Neural cell (in vitro differentiated cells): ENCODE data around the gene TEX11.

Source experiments
- EP300 ChIP-seq: fragments of 450-650 bp; conservative IDR thresholded peaks from 2 replicates; pipeline ENCODE4 v1.6.1; 2014; ENCODE audit warnings: antibody characterized with exemption, mild to moderate bottlenecking, moderate library complexity; ENCODE audit not compliant: poor library complexity, severe bottlenecking
- EZH2 ChIP-seq: fragments of 200-600, 300-800 bp; shearing (Covaris generic), sonication (generic); IDR thresholded peaks from 2 replicates; pipeline ENCODE4 v1.6.1; 2014; ENCODE audit warnings: antibody characterized with exemption, low read length, borderline replicate concordance, mild to moderate bottlenecking; ENCODE audit not compliant: insufficient read depth, poor library complexity, severe bottlenecking
- MXI1 ChIP-seq: fragments of 450-650 bp; conservative IDR thresholded peaks from 2 replicates; pipeline ENCODE4 v1.6.1; 2014; ENCODE audit warnings: antibody characterized with exemption, mild to moderate bottlenecking; ENCODE audit not compliant: poor library complexity, severe bottlenecking
- POLR2AphosphoS5 ChIP-seq: IDR thresholded peaks from 2 replicates; pipeline ENCODE4 v1.6.1; 2012
- RAD21 ChIP-seq: fragments of 450-650 bp; conservative IDR thresholded peaks from 2 replicates; pipeline ENCODE4 v1.6.1; 2014; ENCODE audit warnings: antibody characterized with exemption, mild to moderate bottlenecking, moderate library complexity
- SMC3 ChIP-seq: fragments of 450-650 bp; conservative IDR thresholded peaks from 2 replicates; pipeline ENCODE4 v1.6.1; 2014; ENCODE audit warnings: antibody characterized with exemption, mild to moderate bottlenecking, moderate library complexity; ENCODE audit not compliant: poor library complexity
- TAF1 ChIP-seq: IDR thresholded peaks from 2 replicates; pipeline ENCODE4 v1.6.1; 2012; ENCODE audit warnings: low read depth
- TF ChIP-seq, protein P1 (sequence below): fragments of 450-650 bp; IDR thresholded peaks from 2 replicates; pipeline ENCODE4 v1.5.1; 2014; ENCODE audit warnings: antibody characterized with exemption, mild to moderate bottlenecking, moderate library complexity; ENCODE audit not compliant: poor library complexity, severe bottlenecking
- TF ChIP-seq, protein P2 (sequence below): IDR thresholded peaks from 2 replicates; pipeline ENCODE4 v1.6.1; 2012; ENCODE audit warnings: borderline replicate concordance

DNA sequence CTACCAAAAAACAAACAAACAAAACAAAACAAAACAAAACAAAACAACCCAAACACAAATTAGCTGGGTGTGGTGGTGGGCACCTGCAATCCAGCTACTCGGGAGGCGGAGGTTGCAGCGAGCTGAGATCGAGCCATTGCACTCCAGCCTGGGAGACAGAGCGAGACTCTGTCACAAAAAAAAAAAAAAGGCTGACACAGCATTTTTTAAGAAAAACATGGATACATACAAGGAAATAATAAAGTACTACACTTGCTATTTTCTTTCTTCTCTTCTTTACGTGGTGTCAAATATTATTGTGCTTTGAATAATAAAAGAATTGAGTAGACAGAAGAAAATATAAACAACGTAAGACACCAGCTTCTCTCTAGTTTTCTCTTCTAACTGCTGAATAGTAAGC, 73.9 kb downstream of the TEX11 start:
- TF ChIP-seq EZH2 = no peak
- TF ChIP-seq, protein P1, sequence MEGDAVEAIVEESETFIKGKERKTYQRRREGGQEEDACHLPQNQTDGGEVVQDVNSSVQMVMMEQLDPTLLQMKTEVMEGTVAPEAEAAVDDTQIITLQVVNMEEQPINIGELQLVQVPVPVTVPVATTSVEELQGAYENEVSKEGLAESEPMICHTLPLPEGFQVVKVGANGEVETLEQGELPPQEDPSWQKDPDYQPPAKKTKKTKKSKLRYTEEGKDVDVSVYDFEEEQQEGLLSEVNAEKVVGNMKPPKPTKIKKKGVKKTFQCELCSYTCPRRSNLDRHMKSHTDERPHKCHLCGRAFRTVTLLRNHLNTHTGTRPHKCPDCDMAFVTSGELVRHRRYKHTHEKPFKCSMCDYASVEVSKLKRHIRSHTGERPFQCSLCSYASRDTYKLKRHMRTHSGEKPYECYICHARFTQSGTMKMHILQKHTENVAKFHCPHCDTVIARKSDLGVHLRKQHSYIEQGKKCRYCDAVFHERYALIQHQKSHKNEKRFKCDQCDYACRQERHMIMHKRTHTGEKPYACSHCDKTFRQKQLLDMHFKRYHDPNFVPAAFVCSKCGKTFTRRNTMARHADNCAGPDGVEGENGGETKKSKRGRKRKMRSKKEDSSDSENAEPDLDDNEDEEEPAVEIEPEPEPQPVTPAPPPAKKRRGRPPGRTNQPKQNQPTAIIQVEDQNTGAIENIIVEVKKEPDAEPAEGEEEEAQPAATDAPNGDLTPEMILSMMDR = no peak
- TF ChIP-seq POLR2AphosphoS5 = no peak
- no peak for TF ChIP-seq MXI1
- TF ChIP-seq EP300 = no peak
- no peak for TF ChIP-seq RAD21
- TF ChIP-seq, protein P2, sequence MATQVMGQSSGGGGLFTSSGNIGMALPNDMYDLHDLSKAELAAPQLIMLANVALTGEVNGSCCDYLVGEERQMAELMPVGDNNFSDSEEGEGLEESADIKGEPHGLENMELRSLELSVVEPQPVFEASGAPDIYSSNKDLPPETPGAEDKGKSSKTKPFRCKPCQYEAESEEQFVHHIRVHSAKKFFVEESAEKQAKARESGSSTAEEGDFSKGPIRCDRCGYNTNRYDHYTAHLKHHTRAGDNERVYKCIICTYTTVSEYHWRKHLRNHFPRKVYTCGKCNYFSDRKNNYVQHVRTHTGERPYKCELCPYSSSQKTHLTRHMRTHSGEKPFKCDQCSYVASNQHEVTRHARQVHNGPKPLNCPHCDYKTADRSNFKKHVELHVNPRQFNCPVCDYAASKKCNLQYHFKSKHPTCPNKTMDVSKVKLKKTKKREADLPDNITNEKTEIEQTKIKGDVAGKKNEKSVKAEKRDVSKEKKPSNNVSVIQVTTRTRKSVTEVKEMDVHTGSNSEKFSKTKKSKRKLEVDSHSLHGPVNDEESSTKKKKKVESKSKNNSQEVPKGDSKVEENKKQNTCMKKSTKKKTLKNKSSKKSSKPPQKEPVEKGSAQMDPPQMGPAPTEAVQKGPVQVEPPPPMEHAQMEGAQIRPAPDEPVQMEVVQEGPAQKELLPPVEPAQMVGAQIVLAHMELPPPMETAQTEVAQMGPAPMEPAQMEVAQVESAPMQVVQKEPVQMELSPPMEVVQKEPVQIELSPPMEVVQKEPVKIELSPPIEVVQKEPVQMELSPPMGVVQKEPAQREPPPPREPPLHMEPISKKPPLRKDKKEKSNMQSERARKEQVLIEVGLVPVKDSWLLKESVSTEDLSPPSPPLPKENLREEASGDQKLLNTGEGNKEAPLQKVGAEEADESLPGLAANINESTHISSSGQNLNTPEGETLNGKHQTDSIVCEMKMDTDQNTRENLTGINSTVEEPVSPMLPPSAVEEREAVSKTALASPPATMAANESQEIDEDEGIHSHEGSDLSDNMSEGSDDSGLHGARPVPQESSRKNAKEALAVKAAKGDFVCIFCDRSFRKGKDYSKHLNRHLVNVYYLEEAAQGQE = no peak
- no peak for TF ChIP-seq SMC3
- no peak for TF ChIP-seq TAF1
